ENCODE results near the gene UAP1L1. TPM values are rescaled to one million over a fixed set of nuclear protein-coding genes. Genes with fewer than 3 reads are reported as not detected.
A peak's percentile ranks its signal among the peaks of the same experiment; 100 is the strongest.

The UAP1L1 gene
- polyA plus RNA-seq, 1 donor (not counting 4 experiments of a cell fraction or from before 2014, with no cell fraction given) = 2.7 TPM

- peaks cover 22% of the 10 kb centered on the region for H3K4me1 ChIP-seq (ENCODE audit: control insufficient read depth, extremely low read depth, insufficient read depth, low read length)
- H3K9ac ChIP-seq (ENCODE audit: control insufficient read depth, extremely low read depth, insufficient read depth, low read length) = no peak overlapping the region
- no peaks in the 10 kb centered on the region for H3K36me3 ChIP-seq (ENCODE audit: control insufficient read depth in 2 of 2, extremely low read depth in 1 of 2, insufficient read depth in 2 of 2, low read length in 2 of 2)
- H3K9me1 ChIP-seq (ENCODE audit: control insufficient read depth, extremely low read depth, insufficient read depth, low read length) = no peaks in the 10 kb centered on the region
- no peak overlapping the region for H2AFZ ChIP-seq (ENCODE audit: control insufficient read depth, low read length)
- H3K79me2 ChIP-seq (ENCODE audit: control insufficient read depth, insufficient read depth, low read length) = no peaks in the 10 kb centered on the region
- dilution Hi-C loops (cut with MboI; ENCODE audit: extremely low pct_ligation_motif_present, low sequenced_read_pairs) = no loop called here
- TF ChIP-seq EZH2 (IDR thresholded peaks at IDR 0.05; ENCODE audit: low read length) (no peak), CTCF (optimal IDR thresholded peaks at IDR 0.05 in 1 of 3, IDR thresholded peaks at IDR 0.05 in 1 of 3, conservative IDR thresholded peaks at IDR 0.05 in 1 of 3; ENCODE audit: extremely low read depth in 1 of 3, insufficient read depth in 2 of 3, low read length in 3 of 3) (no peak)
- no peak overlapping the region for H3K4me2 ChIP-seq (ENCODE audit: control insufficient read depth, extremely low read depth, insufficient read depth, low read depth, low read length)
- no peak overlapping the region for H3K27ac ChIP-seq (ENCODE audit: control insufficient read depth, insufficient read depth, low read length)
- FAIRE-seq = no peak
- H4K20me1 ChIP-seq (ENCODE audit: control insufficient read depth, extremely low read depth, insufficient read depth, low read length) = no peaks in the 10 kb centered on the region
- no peaks in the 10 kb centered on the region for H3K9me3 ChIP-seq (ENCODE audit: control insufficient read depth, low read depth, low read length)
- no peak overlapping the region for H3K4me3 ChIP-seq (ENCODE audit: control insufficient read depth in 2 of 3, extremely low read depth in 1 of 3, insufficient read depth in 2 of 3, low read depth in 1 of 3, low read length in 3 of 3)
- H3K27me3 ChIP-seq (ENCODE audit: control insufficient read depth, extremely low read depth, insufficient read depth, low read length) = no peaks in the 10 kb centered on the region
- DNase-seq (ENCODE audit: low read depth, low spot score) = no peak
Observed at GRCh38 chr9:137066096-137066861, 11.0 kb upstream of the UAP1L1 start.

- no peaks in the 10 kb centered on the region for H3K79me2 ChIP-seq (ENCODE audit: control insufficient read depth, insufficient read depth, low read length)
- H3K4me2 ChIP-seq (ENCODE audit: control insufficient read depth, extremely low read depth, insufficient read depth, low read depth, low read length) = no peak overlapping the region
Observed at GRCh38 chr9:137067860-137068538, 9.3 kb upstream of the UAP1L1 start.

More at GRCh38 chr9:137067860-137068538, 9.3 kb upstream of the UAP1L1 start:
- Histone ChIP-seq H3K4me1 (ENCODE audit: control insufficient read depth, extremely low read depth, insufficient read depth, low read length) (peaks cover 11% of the 10 kb centered on the region), H4K20me1 (ENCODE audit: control insufficient read depth, extremely low read depth, insufficient read depth, low read length) (no peaks in the 10 kb centered on the region), H3K4me3 (ENCODE audit: control insufficient read depth in 2 of 3, extremely low read depth in 1 of 3, insufficient read depth in 2 of 3, low read depth in 1 of 3, low read length in 3 of 3) (no peak overlapping the region), H3K9ac (ENCODE audit: control insufficient read depth, extremely low read depth, insufficient read depth, low read length) (no peak overlapping the region), H3K9me3 (ENCODE audit: control insufficient read depth, low read depth, low read length) (no peaks in the 10 kb centered on the region), H3K36me3 (ENCODE audit: control insufficient read depth in 2 of 2, extremely low read depth in 1 of 2, insufficient read depth in 2 of 2, low read length in 2 of 2) (no peaks in the 10 kb centered on the region), H3K9me1 (ENCODE audit: control insufficient read depth, extremely low read depth, insufficient read depth, low read length) (no peaks in the 10 kb centered on the region), H2AFZ (ENCODE audit: control insufficient read depth, low read length) (no peak overlapping the region), H3K27ac (ENCODE audit: control insufficient read depth, insufficient read depth, low read length) (no peak overlapping the region), H3K27me3 (ENCODE audit: control insufficient read depth, extremely low read depth, insufficient read depth, low read length) (no peaks in the 10 kb centered on the region)
- TF ChIP-seq CTCF (optimal IDR thresholded peaks at IDR 0.05 in 1 of 3, IDR thresholded peaks at IDR 0.05 in 1 of 3, conservative IDR thresholded peaks at IDR 0.05 in 1 of 3; ENCODE audit: extremely low read depth in 1 of 3, insufficient read depth in 2 of 3, low read length in 3 of 3) (peak; percentile 84 to 88 (median 87)), EZH2 (IDR thresholded peaks at IDR 0.05; ENCODE audit: low read length) (no peak)
- FAIRE-seq = peak; percentile 87
- dilution Hi-C loops (cut with MboI; ENCODE audit: extremely low pct_ligation_motif_present, low sequenced_read_pairs) = no loop called here
- DNase-seq (ENCODE audit: low read depth, low spot score) = no peak

Measured in keratinocyte (primary cell).